Hematopoietic multipotent progenitor cell (in vitro differentiated cells): ENCODE measurements around the gene KLK1. TPM values are rescaled to one million over a fixed set of nuclear protein-coding genes. Genes with fewer than 3 reads are reported as not detected.
"Not testable (repeated sequence)": the region's sequence is repeated elsewhere in the genome, so short reads cannot be mapped to it uniquely, and the experiment has no call there.

ENCODE experiments used
- DNase-seq, 3 donors: peaks; one replicate each; pipeline ENCODE4 v3.0.0-alpha.2; 2011 to 2015; ENCODE audit warnings: low read depth in 2 of 3, low spot score in 2 of 3
- total RNA-seq: library from RNA; depleted of rRNA; stranded (reverse); fragments of >200 nt; gene quantifications from one replicate; pipeline ENCODE4 v1.2.3, GENCODE V29; 2012

Gene KLK1
- total RNA-seq, 1 donor, result not detected

GRCh38 chr19:50817941-50818858, 5.4 kb downstream of the KLK1 start:
- peak in 2 of 3 donors; percentile 23 to 34 for DNase-seq

- DNase-seq, result no peak
Observed at GRCh38 chr19:50815439-50815838, 8.1 kb downstream of the KLK1 start.

- no peak for DNase-seq
Observed at GRCh38 chr19:50814883-50815282, 8.7 kb downstream of the KLK1 start.

- DNase-seq, result no peak
Observed at GRCh38 chr19:50812474-50812873, 11.1 kb downstream of the KLK1 start.

GRCh38 chr19:50811622-50812238, 11.9 kb downstream of the KLK1 start:
- not testable (repeated sequence) for DNase-seq

GRCh38 chr19:50808856-50809255, 14.7 kb downstream of the KLK1 start:
- no peak for DNase-seq

- DNase-seq, result peak; percentile 95 to 99 (median 99)
Observed at GRCh38 chr19:50804420-50805272, 18.9 kb downstream of the KLK1 start.

- DNase-seq, result peak in 1 of 3 donors; percentile 52
Observed at GRCh38 chr19:50803633-50804419, 19.8 kb downstream of the KLK1 start.

GRCh38 chr19:50801107-50801506, 22.5 kb downstream of the KLK1 start:
- DNase-seq, result no peak

- no peak for DNase-seq
Observed at GRCh38 chr19:50799547-50799851, 24.1 kb downstream of the KLK1 start.

- no peak for DNase-seq
Observed at GRCh38 chr19:50798659-50799546, 24.7 kb downstream of the KLK1 start.

GRCh38 chr19:50797781-50798658, 25.6 kb downstream of the KLK1 start:
- no peak for DNase-seq

- no peak for DNase-seq
Observed at GRCh38 chr19:50797429-50797780, 26.2 kb downstream of the KLK1 start.

- no peak for DNase-seq
Observed at GRCh38 chr19:50796634-50797428, 26.8 kb downstream of the KLK1 start.

GRCh38 chr19:50796128-50796633, 27.4 kb downstream of the KLK1 start:
- no peak for DNase-seq

- no peak for DNase-seq
Observed at GRCh38 chr19:50795664-50796073, 27.9 kb downstream of the KLK1 start.

GRCh38 chr19:50794876-50795663, 28.5 kb downstream of the KLK1 start:
- no peak for DNase-seq
